H54 (cell line): ENCODE results near the gene RIPPLY3.
"Not testable (repeated sequence)": the region's sequence is repeated elsewhere in the genome, so short reads cannot be mapped to it uniquely, and the experiment has no call there.

Experiments
- DNase-seq: peaks from one replicate; pipeline ENCODE4 v3.0.0; 2011; ENCODE audit warnings: low spot score, mixed read lengths; ENCODE audit not compliant: insufficient read length
- FAIRE-seq: peaks from 3 replicates; lab custom pipeline; 2011; peaks lifted over from hg19 to GRCh38; lab: Jason Lieb, UNC
- POLR2A ChIP-seq: IDR thresholded peaks from 2 replicates; pipeline ENCODE4 v1.6.1; 2011; ENCODE audit warnings: low read depth, mild to moderate bottlenecking, low read length

The RIPPLY3 gene

DNA sequence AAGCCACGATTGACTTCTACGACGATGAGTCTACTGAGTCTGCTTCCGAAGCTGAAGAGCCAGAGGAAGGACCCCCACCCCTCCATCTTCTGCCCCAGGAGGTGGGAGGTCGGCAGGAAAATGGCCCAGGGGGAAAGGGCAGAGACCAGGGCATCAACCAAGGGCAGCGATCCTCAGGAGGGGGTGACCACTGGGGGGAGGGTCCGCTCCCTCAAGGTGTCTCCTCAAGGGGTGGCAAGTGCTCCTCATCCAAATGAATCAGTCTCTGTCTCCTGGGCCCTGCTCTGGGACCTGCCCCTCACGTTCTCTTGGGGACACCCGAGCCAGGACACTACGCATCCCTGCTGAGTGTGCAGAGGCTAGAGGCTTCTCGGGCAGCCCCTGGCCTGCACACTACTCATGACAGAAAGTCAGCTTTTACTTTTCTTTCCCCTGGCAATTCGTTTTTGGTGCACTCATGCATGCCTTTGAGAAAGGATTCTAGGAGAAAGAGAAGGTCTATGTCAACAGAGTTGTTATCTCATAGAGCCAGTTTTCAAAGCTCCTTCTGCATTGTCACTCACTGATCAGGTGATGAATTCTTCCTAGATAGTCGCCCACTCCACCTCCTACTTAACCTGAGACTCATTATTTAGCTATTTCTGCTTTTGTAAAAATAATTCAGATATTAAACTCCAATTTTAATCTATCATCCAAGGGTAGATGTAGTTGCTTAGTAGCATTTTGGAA is 11.6 kb downstream of the RIPPLY3 start:
- FAIRE-seq (no peak), DNase-seq (no peak)
- TF ChIP-seq POLR2A: no peak

DNA sequence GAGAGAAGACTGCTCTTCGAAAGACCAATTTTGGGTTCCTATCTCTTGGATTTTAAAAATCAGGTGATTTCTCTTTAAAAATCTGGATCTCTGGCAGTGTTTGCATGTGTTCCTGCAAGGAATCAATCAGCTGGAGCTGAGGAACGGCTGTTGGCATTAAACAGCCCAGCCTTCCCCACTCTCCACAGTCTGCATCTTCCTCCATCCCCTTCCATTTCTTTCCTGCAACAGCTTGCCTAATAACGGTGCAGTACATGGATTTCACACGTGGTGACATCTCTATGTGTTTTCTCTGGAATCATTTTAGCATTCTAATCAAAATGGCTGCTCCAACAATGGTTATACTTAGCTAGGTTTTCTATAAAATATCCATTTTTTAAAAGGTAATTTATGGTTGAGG is 20.0 kb downstream of the RIPPLY3 start:
- no peak for FAIRE-seq
- TF ChIP-seq POLR2A: no peak
- no peak for DNase-seq

DNA sequence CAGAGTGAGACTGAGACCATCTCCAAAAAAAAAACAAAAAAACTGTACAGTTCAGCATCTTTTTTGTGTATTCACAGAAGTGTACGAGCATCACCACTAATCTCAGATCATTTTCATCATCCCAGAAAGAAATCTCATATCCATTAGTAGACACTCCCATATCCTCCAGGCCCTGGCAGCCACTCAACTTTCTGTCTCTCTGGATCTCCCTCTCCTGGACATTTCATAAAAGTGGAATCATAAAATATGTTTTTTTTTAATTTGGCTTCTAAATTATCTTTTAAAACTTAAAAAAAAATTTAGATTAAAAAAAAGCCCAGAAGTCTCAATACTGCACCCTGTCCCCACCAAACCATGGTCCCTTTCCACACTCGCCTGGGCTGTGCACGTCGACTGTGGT is 22.1 kb downstream of the RIPPLY3 start:
- DNase-seq (no peak), FAIRE-seq (no peak)
- no peak for TF ChIP-seq POLR2A

DNA sequence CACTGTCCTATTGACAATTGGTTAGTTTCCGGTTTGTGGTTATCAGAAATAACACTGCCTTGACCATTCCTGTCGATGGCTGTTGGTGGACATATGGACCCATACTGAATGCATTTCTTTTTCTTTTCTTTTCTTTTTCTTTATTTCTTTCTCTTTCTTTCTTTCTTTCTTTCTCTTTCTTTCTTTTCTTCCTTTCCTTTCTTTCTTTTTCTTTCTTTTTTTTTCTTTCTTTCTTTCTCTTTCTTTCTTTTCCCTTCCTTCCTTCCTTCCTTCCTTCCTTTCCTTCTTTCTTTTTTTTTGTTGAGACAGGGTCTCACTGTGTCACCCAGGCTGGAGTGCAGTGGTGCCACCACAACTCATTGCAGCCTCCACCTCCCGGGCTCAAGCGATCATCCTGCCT is 24.4 kb downstream of the RIPPLY3 start:
- no peak for TF ChIP-seq POLR2A
- FAIRE-seq (no peak), DNase-seq (no peak)

DNA sequence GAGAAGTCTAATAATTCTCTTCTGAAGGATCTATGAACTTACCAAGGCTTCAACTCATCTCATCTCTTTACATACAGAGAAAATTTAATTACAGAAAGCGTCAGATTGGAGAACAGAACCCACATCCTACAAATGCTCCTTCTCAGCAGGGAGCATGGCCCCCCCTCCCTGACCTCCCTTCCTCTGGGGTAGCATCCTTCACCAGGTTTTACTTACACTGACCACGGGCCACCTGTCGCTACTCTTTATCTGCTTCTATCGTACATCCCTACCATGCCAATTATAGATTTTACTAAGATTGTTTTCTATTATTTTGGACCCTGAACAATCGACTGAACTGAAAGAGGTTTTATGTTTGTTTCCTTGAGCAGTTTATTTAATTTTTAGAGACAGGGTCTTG is 25.8 kb downstream of the RIPPLY3 start:
- no peak for DNase-seq

DNA sequence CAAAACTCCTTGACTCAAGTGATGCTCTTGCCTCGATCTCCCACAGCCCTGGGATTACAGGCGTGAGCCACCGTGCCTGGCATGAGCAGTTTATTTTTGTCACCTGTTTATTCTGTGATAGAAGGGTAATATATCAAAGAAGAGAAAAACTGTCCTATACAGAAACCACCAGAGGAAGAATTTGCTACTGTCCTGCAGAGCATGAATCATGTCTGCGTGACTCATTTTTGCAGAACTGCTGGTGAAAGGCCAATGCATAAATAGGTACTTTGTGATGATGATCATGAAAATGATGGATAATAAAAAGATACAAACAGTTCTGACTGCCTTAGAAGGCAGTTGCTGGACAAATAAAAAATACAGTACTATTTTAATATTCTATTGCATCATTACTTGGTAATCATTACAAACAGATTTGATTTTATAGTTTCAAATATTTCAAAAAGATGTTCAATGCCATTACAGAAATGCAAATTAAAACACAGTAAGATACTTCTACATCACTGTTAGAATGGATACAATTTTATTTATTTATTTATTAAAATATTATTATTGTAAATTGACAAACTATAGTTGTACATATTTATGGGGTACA is 26.5 kb downstream of the RIPPLY3 start:
- peak; percentile 52 for FAIRE-seq
- DNase-seq: peak; percentile 47
- no peak for TF ChIP-seq POLR2A

More for the DNA sequence above, 25.8 kb downstream of the RIPPLY3 start:
- no peak for FAIRE-seq
- TF ChIP-seq POLR2A: no peak

DNA sequence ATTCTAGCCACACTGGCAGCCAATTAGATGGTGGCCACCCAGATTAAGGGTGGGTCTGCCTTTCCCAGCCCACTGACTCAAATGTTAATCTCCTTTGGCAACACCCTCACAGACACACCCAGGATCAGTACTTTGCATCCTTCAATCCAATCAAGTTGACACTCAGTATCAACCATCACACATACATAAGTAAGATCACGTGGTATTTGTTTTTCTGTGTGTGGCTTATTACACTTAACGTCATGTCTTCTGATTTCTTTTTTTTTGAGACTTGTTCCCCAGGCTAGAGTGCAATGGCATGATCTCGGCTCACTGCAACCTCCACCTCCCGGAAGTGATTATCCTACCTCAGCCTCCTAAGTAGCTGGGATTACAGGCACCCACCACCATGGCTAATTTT is 27.9 kb downstream of the RIPPLY3 start:
- not testable (repeated sequence) for DNase-seq, FAIRE-seq

DNA sequence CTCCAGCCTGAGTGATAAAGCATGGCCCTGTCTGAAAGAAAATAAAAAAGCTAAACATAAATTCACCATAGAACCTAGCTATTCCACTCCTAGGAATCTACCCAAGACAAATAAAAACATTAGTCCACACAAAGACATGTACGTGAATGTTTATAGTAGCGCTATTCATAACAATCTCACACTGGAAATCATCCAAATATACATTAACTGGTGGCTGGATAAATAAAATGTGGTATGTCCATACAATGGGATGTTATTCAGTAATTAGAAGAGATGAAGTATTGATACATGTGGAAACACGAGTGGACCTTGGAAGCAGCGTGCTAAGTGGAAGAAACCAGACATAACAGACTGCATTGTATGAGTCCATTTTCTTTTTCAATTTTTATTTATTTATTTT is 29.7 kb downstream of the RIPPLY3 start:
- FAIRE-seq: no peak
- DNase-seq: no peak
- TF ChIP-seq POLR2A: no peak

DNA sequence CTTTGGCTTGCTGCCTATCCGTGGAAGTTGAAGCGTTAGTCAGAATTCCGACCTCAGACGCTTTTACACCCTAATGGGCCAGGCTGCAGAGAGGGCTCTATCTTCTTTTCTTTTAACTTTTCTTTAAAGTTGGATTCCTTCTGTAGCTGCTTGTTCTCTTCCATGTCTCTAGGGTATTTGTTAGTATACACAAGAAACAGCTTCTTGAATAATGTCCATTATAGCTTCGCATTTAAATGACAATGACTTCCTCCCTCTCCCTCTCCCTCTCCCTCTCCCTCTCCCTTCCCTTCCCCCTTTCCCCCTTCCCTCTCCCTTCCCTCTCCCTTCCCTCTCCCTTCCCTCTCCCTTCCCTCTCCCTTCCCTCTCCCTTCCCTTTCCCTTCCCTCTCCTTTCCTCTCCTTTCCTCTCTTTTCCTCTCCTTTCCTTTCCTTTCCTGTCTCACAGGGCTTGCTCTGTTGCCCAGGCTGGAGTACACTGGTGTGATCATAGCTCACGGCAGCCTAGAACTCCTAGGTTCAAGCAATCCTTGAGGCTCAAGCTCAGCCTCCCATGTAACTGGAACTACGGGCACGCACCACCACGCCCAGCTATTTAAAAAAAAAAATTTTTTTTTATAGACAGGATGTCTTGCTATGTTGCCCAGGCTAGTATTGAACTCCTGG is 33.0 kb downstream of the RIPPLY3 start:
- FAIRE-seq: no peak
- no peak for DNase-seq

DNA sequence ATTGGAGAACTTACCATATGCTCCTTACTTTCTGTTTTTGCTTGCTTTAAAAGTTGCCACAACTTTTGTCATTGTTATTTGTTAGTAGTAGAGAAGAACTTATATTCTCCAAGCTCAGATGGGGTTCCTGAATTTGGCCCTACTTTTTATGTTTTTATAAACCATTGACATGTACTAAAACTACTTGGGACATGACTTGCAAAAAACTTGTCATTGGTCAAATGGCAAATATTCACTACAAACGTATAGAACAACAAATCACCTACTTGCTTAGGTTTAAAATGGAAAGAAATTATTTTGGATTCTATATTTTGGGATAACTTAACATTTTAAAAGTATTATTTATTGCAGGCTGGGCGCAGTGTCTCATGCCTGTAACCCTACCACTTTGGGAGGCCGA is 33.7 kb downstream of the RIPPLY3 start:
- no peak for FAIRE-seq
- TF ChIP-seq POLR2A: no peak
- no peak for DNase-seq

More for the DNA sequence above, 33.0 kb downstream of the RIPPLY3 start:
- TF ChIP-seq POLR2A: no peak

DNA sequence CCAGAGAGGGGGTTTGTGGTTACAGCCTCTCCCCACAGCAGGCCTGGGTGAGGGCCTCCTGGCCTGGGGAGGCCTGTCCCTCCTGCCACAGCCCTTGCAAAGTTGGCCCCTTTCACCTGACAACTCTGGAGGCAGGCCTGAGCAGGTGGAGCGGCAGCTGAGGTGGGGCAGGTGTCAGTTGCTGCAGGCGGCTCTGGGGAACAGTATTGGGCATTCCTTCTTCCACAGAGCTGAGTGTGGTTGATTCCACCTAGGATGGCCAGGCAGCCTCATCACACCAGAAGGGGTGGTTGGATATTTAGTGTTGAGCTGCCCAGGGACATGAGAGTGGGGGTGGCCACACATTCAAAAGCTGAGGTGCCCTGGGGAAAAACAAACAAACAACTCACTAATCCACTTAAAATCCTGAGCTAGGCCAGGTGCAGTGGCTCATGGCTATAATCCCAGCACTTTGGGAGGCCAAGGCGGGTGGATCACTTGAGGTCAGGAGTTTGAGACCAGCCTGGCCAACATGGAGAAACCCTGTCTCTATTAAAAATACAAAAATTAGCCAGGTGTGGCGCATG is 35.3 kb downstream of the RIPPLY3 start:
- no peak for TF ChIP-seq POLR2A
- DNase-seq: no peak
- FAIRE-seq: no peak

DNA sequence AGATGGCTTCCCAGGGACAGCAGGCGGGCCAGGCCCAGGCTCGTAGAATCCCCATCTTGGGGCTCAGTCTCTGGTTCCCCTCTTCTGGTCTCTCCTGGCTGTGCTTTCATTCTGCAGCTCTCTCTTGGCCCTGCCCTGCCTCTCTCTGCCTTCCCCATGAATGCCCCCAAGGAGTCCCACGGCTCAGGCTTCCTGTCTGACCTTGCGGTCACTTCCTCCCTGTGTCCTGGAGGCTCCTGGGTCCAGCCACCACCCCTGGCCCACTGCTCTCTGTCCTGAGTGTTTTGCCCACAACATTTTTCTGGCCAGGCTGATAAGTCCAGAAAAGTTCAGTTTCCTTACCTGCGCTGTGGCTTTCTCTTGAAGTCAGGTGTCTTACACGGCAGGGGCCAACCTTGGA is 37.3 kb downstream of the RIPPLY3 start:
- no peak for DNase-seq
- FAIRE-seq: no peak
- no peak for TF ChIP-seq POLR2A

DNA sequence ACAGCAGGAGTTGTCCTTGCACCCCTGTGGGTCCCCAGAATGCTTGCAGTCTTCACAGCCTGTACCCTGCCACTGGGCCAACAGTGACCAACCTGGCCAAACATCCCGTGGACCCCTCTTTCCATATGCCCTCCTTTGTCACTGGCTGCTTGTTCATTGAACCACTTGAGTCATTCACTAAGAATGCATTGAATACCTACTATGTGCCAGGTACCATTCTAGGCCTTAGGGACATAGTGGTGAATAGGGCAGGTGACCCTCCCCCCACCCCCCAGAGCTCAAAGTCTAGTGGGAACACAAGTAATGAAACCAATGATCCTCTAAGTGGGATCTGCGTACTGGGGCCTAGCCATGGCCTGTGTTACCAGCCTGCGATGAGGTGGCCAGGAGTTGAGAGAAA is 38.1 kb downstream of the RIPPLY3 start:
- DNase-seq (no peak), FAIRE-seq (no peak)
- TF ChIP-seq POLR2A: no peak

DNA sequence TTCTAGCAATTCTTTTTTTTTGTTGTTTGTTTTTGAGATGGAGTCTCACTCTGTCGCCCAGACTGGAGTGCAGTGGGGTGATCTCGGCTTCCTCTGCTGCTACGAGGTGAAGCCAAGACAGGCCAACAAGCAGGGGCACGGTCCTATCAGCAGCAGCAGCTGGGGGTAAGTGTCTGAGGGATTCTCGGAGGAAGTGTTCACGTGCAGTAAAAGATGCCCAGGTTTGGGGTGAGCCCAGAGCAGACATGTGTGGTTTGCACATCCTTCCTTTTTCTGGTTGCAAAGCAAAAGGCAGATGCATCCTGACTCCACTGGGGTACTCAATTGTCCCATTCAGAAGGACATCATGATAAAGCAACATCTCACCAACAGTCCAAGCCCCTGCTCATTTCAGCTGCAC is 38.6 kb downstream of the RIPPLY3 start:
- DNase-seq: no peak
- no peak for TF ChIP-seq POLR2A
- FAIRE-seq: no peak
